SK-N-SH treated with all-trans-retinoic acid at 6 μM for 48 hours (cell line): ENCODE measurements around the gene SLC6A20.

Source experiments
- ATAC-seq: fragments of 200-7000 bp; cut with Tn5 transposase; 3 replicates; pipeline ENCODE4 v1.9.1; 2020; ENCODE audit warnings: mild to moderate bottlenecking, moderate library complexity
- ARNTL ChIP-seq: fragments of 450-650 bp; formaldehyde crosslinking; IDR thresholded peaks from 2 replicates; pipeline ENCODE4 v1.5.0; 2020; ENCODE audit warnings: low read depth, mild to moderate bottlenecking, moderate library complexity, borderline replicate concordance
- BACH2 ChIP-seq: fragments of 250-450 bp; sonication (Bioruptor Pico); IDR thresholded peaks from 2 replicates; pipeline ENCODE4 v1.9.0; 2021; ENCODE audit warnings: mild to moderate bottlenecking, borderline replicate concordance
- CSDC2 ChIP-seq: fragments of 250-450 bp; sonication (Bioruptor Pico); IDR thresholded peaks from 2 replicates; pipeline ENCODE4 v1.5.0; 2020; ENCODE audit warnings: mild to moderate bottlenecking, moderate library complexity
- ESRRG ChIP-seq: fragments of 250-450 bp; sonication (Bioruptor Pico); IDR thresholded peaks from 2 replicates; pipeline ENCODE4 v1.6.1; 2021; ENCODE audit warnings: mild to moderate bottlenecking
- GLIS3 ChIP-seq: fragments of 250-450 bp; sonication (Bioruptor Pico); IDR thresholded peaks from 2 replicates; pipeline ENCODE4 v1.5.0; 2020; ENCODE audit warnings: mild to moderate bottlenecking, moderate library complexity
- ISL1 ChIP-seq: fragments of 250-450 bp; sonication (Bioruptor Pico); IDR thresholded peaks from 2 replicates; pipeline ENCODE4 v2.1.2; 2022; ENCODE audit warnings: mild to moderate bottlenecking, moderate library complexity
- OSR1 ChIP-seq: fragments of 250-450 bp; sonication (Bioruptor Pico); IDR thresholded peaks from 2 replicates; pipeline ENCODE4 v1.8.0; 2022; ENCODE audit warnings: moderate library complexity, mild to moderate bottlenecking, inconsistent platforms
- PPARA ChIP-seq: fragments of 250-450 bp; sonication (Bioruptor Pico); IDR thresholded peaks from 2 replicates; pipeline ENCODE4 v1.5.0; 2020; ENCODE audit warnings: mild to moderate bottlenecking, borderline replicate concordance
- RARB ChIP-seq: fragments of 250-450 bp; sonication (Bioruptor Pico); IDR thresholded peaks from 2 replicates; pipeline ENCODE4 v1.8.0; 2021; ENCODE audit warnings: mild to moderate bottlenecking, moderate library complexity
- SNAI2 ChIP-seq: fragments of 250-450 bp; sonication (Bioruptor Pico); IDR thresholded peaks from 2 replicates; pipeline ENCODE4 v1.5.0; 2020; ENCODE audit warnings: mild to moderate bottlenecking, moderate library complexity
- TOX ChIP-seq: fragments of 250-450 bp; sonication (Bioruptor Pico); IDR thresholded peaks from 2 replicates; pipeline ENCODE4 v1.8.0; 2021; ENCODE audit warnings: mild to moderate bottlenecking, moderate library complexity, borderline replicate concordance
- ZC3H10 ChIP-seq: fragments of 250-450 bp; sonication (Bioruptor Pico); IDR thresholded peaks from 2 replicates; pipeline ENCODE4 v1.5.1; 2021; ENCODE audit warnings: mild to moderate bottlenecking, moderate library complexity
- ZFP3 ChIP-seq: fragments of 250-450 bp; sonication (Bioruptor Pico); IDR thresholded peaks from 2 replicates; pipeline ENCODE4 v1.5.0; 2020; ENCODE audit warnings: mild to moderate bottlenecking, moderate library complexity
- ZFP30 ChIP-seq: fragments of 450-650 bp; formaldehyde crosslinking; IDR thresholded peaks from 2 replicates; pipeline ENCODE4 v1.5.0; 2022; ENCODE audit warnings: mild to moderate bottlenecking, moderate library complexity
- ZNF565 ChIP-seq: fragments of 450-650 bp; formaldehyde crosslinking; conservative IDR thresholded peaks from 2 replicates; pipeline ENCODE4 v1.5.0; 2020; ENCODE audit warnings: low read depth, mild to moderate bottlenecking, moderate library complexity
- ZNF70 ChIP-seq: fragments of 450-650 bp; formaldehyde crosslinking; IDR thresholded peaks from 2 replicates; pipeline ENCODE4 v1.5.0; 2020; ENCODE audit warnings: mild to moderate bottlenecking, moderate library complexity
- ZNF8 ChIP-seq: fragments of 450-650 bp; formaldehyde crosslinking; IDR thresholded peaks from 2 replicates; pipeline ENCODE4 v1.5.0; 2020; ENCODE audit warnings: mild to moderate bottlenecking, moderate library complexity
- TF ChIP-seq, protein P1 (sequence below): fragments of 250-450 bp; sonication (Bioruptor Pico); IDR thresholded peaks from 2 replicates; pipeline ENCODE4 v1.5.1; 2021; ENCODE audit warnings: mild to moderate bottlenecking, moderate library complexity
- TF ChIP-seq, protein P2 (sequence below): fragments of 250-450 bp; sonication (Bioruptor Pico); IDR thresholded peaks from 2 replicates; pipeline ENCODE4 v1.8.0; 2020; ENCODE audit warnings: mild to moderate bottlenecking, moderate library complexity, borderline replicate concordance
- TF ChIP-seq, protein P3 (sequence below): fragments of 250-450 bp; sonication (Bioruptor Pico); IDR thresholded peaks from 2 replicates; pipeline ENCODE4 v1.5.1; 2020; ENCODE audit warnings: low read depth, mild to moderate bottlenecking, moderate library complexity

SLC6A20 gene

DNA sequence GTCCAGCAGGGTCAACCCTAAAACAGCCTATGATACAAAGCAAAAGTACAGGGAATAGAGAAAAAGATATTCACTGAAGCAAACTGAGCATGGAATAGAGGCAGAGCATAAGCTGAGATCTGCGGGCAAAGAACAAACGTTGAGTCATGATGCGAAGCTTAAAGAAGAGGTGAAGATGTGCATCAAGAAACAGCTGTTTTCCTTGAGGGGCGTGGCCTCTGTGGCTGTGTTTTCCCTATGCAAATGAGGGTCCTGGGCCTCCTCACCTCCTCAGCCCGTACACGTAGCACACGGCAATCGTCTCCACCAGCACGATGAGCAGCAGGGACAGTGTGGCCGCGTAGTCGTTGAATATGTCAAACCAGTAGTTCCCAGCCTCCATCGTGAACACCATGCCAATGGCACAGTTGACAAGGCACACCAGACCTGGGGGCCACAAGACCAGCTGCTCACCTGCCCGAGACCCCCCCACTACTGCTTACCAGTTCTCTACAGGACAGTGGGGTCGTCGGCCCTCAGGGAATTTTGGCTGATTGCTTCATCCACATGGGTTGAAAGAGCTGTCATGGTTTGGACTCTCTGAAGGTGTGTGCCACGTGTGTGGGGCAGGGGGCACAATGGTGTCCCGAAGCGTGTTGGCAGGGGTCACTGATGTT lies 33.6 kb downstream of the SLC6A20 start (continued):
- TF ChIP-seq, protein P1, sequence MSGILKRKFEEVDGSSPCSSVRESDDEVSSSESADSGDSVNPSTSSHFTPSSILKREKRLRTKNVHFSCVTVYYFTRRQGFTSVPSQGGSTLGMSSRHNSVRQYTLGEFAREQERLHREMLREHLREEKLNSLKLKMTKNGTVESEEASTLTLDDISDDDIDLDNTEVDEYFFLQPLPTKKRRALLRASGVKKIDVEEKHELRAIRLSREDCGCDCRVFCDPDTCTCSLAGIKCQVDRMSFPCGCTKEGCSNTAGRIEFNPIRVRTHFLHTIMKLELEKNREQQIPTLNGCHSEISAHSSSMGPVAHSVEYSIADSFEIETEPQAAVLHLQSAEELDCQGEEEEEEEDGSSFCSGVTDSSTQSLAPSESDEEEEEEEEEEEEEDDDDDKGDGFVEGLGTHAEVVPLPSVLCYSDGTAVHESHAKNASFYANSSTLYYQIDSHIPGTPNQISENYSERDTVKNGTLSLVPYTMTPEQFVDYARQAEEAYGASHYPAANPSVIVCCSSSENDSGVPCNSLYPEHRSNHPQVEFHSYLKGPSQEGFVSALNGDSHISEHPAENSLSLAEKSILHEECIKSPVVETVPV (CRISPR knock-in tag), result no peak
- TF ChIP-seq, all 23 proteins: peak for 0

DNA sequence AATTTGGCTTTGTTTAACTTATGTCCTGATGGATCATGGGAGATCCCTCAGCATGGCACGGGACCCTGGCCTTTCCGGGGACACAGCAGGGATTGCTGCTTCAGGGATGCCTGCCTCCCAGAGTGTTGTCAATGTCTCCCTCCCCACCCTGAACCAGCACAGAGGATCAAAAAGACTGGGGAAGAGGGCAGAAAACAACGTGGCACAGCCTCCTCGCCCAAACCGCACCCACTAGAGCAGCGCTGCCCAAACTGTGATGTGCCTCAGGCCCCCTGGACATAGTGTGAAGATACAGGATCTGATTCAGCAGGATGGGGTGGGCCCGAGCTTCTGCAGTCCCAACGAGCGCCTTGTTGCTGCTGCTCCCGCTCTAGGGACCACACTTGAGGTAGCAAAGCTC lies 34.5 kb downstream of the SLC6A20 start:
- no peak for TF ChIP-seq BACH2
- TF ChIP-seq, protein P2, sequence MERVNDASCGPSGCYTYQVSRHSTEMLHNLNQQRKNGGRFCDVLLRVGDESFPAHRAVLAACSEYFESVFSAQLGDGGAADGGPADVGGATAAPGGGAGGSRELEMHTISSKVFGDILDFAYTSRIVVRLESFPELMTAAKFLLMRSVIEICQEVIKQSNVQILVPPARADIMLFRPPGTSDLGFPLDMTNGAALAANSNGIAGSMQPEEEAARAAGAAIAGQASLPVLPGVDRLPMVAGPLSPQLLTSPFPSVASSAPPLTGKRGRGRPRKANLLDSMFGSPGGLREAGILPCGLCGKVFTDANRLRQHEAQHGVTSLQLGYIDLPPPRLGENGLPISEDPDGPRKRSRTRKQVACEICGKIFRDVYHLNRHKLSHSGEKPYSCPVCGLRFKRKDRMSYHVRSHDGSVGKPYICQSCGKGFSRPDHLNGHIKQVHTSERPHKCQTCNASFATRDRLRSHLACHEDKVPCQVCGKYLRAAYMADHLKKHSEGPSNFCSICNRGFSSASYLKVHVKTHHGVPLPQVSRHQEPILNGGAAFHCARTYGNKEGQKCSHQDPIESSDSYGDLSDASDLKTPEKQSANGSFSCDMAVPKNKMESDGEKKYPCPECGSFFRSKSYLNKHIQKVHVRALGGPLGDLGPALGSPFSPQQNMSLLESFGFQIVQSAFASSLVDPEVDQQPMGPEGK (CRISPR knock-in tag), result no peak
- TF ChIP-seq ZNF70 (CRISPR knock-in tag), result no peak
- no peak for TF ChIP-seq GLIS3 (CRISPR knock-in tag)
- TF ChIP-seq CSDC2 (CRISPR knock-in tag), result no peak
- TF ChIP-seq ZC3H10 (CRISPR knock-in tag), result no peak
- ATAC-seq, result no peak

DNA sequence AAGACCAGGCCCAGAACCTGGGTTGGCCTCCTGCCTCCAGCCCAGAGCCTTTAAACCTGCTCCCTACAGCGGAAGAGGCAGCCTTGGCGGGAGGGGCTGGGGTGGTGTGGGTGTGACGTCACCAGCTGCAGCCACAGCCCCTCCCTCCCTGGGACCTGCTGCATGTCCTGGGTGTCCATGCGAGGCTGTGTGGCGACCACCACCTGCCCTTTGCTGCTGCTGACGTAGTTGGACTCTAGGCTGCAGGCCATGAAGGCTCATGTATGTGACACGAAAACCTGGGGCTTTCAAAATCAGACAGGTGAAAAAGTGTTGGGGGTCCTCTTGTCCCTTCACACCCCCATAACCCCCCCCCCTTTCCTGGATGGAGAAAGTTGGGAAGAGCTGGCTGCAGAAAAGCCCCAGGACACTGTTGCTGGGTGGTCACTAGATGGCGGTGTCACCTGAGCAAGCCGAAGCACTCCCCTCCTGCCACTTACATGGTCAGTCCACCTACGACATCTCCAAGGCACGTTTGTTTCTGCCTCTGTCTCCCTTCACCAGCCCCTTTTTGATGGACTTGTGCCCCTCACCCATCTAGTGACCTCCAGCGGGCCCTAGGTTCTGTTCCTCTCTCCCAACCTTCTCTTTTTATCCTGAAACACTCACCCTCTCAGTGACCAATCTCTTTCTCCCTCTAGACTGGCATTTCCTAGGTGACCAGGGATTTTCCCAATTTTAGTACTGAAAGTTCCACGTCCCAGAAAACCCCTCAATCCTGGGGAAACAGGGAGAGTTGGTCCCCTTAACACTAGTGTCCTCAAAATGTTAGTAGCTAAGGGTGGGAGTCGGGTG lies 35.2 kb downstream of the SLC6A20 start:
- peak; percentile 98 for ATAC-seq
- TF ChIP-seq PPARA (CRISPR knock-in tag), result no peak
- TF ChIP-seq ISL1 (CRISPR knock-in tag), result no peak
- TF ChIP-seq, protein P1 (CRISPR knock-in tag), result no peak
- TF ChIP-seq, protein P2 (CRISPR knock-in tag), result no peak
- no peak for TF ChIP-seq ZNF565 (CRISPR knock-in tag)
- TF ChIP-seq GLIS3 (CRISPR knock-in tag), result no peak
- no peak for TF ChIP-seq ZFP30 (CRISPR knock-in tag)

DNA sequence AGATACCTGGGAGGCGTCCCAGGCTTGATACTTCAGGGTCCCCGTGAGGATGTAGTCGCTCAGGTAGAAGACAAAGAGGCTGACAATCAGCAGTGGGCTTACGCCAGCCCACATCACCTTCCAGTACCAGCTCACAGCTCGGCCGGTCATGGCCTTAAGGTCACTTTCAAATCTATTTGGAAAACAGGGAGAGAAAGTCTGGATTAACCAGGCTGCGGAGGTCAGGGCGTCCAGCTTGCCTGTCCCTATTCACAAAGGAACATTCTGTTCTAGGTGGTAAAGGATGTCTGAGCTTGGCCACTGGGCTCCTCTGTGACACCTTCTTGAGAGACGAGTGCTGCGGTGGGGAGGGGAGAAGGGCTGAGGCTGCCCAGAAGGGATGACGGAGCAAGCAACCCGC lies 36.5 kb downstream of the SLC6A20 start:
- no peak for ATAC-seq
- no peak for TF ChIP-seq ZC3H10 (CRISPR knock-in tag)
- no peak for TF ChIP-seq ZNF70 (CRISPR knock-in tag)
- no peak for TF ChIP-seq RARB (CRISPR knock-in tag)
- no peak for TF ChIP-seq OSR1 (CRISPR knock-in tag)
- TF ChIP-seq, protein P3, sequence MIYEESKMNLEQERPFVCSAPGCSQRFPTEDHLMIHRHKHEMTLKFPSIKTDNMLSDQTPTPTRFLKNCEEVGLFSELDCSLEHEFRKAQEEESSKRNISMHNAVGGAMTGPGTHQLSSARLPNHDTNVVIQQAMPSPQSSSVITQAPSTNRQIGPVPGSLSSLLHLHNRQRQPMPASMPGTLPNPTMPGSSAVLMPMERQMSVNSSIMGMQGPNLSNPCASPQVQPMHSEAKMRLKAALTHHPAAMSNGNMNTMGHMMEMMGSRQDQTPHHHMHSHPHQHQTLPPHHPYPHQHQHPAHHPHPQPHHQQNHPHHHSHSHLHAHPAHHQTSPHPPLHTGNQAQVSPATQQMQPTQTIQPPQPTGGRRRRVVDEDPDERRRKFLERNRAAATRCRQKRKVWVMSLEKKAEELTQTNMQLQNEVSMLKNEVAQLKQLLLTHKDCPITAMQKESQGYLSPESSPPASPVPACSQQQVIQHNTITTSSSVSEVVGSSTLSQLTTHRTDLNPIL (CRISPR knock-in tag), result no peak
- TF ChIP-seq, protein P2 (CRISPR knock-in tag), result no peak
- no peak for TF ChIP-seq SNAI2 (CRISPR knock-in tag)
- TF ChIP-seq BACH2, result no peak
- no peak for TF ChIP-seq TOX (CRISPR knock-in tag)
- no peak for TF ChIP-seq GLIS3 (CRISPR knock-in tag)
- TF ChIP-seq ISL1 (CRISPR knock-in tag), result no peak
- TF ChIP-seq PPARA (CRISPR knock-in tag), result no peak
- TF ChIP-seq ARNTL (CRISPR knock-in tag), result no peak
- TF ChIP-seq ZFP3 (CRISPR knock-in tag), result no peak
- no peak for TF ChIP-seq ZNF8 (CRISPR knock-in tag)
- TF ChIP-seq, protein P1 (CRISPR knock-in tag), result no peak
- TF ChIP-seq ESRRG (CRISPR knock-in tag), result no peak
- TF ChIP-seq ZNF565 (CRISPR knock-in tag), result no peak
